OCI-M2 (cell line): ENCODE measurements around the gene NOSTRIN.
"Not testable (repeated sequence)": the region's sequence is repeated elsewhere in the genome, so short reads cannot be mapped to it uniquely, and the experiment has no call there.

ENCODE experiments used
- DNase-seq: peaks from one replicate; lab custom pipeline; 2025; ENCODE audit not compliant: unreplicated experiment; lab: John Stamatoyannopoulos, UW

The NOSTRIN gene, protein sequence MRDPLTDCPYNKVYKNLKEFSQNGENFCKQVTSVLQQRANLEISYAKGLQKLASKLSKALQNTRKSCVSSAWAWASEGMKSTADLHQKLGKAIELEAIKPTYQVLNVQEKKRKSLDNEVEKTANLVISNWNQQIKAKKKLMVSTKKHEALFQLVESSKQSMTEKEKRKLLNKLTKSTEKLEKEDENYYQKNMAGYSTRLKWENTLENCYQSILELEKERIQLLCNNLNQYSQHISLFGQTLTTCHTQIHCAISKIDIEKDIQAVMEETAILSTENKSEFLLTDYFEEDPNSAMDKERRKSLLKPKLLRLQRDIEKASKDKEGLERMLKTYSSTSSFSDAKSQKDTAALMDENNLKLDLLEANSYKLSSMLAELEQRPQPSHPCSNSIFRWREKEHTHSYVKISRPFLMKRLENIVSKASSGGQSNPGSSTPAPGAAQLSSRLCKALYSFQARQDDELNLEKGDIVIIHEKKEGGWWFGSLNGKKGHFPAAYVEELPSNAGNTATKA

DNA sequence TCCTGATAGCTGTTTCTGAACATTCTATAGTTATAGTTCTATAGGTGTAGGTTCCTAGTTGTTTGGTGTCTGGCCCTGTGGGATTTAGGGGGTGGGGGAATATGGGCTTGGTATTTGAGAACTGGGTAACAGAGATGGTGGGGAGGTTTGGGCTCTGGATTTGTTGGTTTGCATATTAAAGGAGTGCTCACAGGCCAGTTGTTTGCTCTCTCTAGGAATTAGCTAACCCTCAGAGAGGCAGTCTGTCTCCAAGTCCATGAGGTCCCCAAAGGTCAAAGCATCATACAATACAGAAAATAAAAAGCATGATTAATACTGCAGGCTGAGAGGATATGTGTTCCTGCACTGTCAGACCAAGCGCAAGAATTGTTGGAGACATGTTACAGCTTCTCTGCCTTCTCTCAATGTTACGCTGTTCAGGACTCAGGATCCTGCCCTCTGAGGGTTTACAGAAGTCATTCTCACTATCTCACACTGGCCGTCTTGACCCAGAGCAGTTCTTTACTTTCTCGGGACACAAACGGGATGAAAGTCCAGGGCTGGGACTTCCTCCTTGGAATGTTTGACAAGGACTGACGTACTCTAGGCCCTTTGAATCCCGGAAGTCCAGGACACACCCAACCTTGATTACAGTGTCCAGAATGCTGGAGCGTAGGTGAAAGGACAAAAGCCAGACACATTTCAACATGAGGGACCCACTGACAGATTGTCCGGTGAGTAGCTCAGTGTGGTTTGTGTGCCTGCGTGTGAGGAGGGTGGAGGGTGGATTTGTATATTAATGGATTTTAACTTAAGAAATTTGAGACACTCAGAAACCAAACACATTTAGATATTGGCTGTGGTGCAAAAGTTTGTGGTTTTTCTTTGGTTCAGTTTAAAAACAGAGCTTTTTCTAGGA lies at the start of gene NOSTRIN:
TSS of gene NOSTRIN (plus strand) at position 677 of the 898 bp plus-strand sequence. CDS start at position 687, 10 bp downstream.
- DNase-seq = peak; percentile 31

- no peak for DNase-seq
Observed at GRCh38 chr2:168753765-168754329, 48.6 kb upstream of the NOSTRIN start.

DNA sequence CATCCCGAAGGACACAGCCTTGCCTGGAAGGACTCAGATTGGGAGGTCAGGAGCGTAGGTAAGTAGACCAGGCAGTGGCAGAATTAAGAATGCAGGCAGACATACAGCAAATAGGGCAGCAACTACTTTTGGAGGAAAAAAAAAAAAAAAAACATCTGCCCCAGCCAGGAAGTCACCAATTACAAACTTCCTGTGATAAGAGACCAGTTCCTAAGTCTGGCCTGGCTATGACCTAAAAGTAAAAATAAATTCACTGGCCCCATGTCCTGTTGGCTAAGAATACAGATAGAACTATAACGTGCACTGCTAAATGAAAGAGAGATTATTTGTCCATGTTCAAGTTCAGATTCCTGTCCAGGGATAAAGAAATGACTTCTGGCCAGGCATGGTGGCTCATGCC lies 45.2 kb upstream of the NOSTRIN start:
- no peak for DNase-seq

DNA sequence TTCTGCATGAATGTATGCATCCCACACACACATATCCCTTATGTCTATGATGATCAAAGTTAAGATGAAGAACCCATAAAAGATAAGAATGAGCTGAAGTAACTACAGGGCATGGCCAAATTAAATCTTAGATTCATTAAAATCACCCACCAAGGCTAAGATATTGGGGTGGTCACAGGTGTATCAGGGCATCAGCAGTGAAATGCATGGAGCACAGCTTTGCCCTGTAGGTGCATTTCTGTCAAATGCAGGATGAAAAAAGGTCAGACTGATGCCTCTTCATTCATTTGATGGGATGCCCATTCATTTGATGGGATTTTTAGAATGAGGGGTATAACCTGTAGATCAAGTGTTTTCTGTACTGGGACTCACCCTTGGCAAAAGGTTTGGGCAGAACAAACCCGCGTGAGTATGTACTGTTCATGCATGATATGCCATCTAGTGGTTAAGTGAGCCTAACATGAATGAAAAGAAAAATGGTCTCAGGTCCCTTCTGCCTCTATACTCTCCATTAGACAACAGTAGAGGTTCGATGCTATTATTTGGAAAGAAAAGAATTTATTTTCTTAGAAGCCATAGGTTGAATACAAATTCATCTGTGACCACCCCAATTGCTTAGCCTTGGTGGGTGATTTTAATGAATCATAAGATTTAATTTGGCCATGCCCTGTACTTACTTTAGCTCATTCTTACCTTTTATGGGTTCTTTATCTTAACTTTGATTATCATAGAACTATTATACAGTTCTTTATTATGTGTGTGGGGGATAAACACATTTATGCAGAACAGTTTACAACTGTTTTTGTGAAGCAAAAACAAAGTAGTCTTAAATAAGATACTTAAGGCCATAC lies 43.2 kb upstream of the NOSTRIN start:
- no peak for DNase-seq

DNA sequence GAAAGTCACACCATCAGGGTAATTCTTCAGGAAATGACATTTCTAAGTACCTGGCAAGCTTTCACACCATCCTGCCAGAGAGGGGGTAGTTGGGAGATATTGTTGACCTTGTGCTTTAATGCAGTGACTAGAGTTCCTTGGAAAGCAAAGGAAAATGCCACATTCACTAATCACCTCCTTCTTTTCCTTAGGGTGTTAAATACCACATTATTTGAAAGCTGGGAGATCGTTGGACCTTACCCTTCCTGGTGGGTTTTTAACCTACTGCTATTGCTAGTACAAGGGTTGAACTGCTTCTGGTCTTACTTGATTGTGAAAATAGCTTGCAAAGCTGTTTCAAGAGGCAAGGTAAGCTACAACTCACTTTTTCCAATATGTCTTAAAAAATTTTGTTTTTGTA lies 37.0 kb upstream of the NOSTRIN start:
- DNase-seq = no peak

- no peak for DNase-seq
Observed at GRCh38 chr2:168766600-168766999, 35.8 kb upstream of the NOSTRIN start.

GRCh38 chr2:168767258-168767657 lies 35.2 kb upstream of the NOSTRIN start:
- no peak for DNase-seq

DNA sequence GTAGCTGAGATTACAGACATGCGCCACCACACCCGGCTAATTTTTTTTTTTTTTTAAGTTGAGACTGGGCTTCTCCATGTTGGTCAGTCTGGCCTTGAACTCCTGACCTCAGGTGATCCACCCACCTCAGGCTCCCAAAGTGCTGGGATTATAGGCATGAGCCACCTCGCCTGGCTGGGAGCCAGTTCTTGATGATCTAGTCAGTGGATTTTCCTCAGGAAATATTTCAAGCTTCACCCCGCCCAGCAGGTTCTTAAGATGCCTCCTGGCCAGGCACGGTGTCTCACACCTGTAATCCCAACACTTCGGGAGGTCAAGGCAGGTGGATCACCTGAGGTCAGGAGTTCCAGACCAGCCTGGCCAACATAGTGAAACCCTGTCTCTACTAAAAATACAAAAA lies 34.1 kb upstream of the NOSTRIN start:
- DNase-seq = not testable (repeated sequence)

DNA sequence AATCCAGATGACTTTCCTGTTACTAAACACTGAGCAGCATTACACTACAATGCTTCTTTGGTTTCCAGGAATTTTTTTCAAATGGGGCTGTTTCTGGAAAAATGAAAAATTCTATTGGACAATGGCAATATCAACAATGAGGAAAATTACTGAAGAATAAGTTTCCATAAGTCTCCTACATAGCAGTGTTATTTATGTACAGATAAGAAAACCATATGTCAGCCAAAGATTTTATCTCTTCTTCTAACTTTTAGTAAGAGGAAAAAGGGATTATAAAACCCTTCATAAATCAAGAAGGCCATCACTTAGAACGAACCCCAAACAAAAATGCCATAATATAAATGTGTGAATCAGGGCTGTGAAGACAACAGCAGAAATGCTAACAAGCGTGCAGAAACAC lies 31.6 kb upstream of the NOSTRIN start:
- DNase-seq = no peak

DNA sequence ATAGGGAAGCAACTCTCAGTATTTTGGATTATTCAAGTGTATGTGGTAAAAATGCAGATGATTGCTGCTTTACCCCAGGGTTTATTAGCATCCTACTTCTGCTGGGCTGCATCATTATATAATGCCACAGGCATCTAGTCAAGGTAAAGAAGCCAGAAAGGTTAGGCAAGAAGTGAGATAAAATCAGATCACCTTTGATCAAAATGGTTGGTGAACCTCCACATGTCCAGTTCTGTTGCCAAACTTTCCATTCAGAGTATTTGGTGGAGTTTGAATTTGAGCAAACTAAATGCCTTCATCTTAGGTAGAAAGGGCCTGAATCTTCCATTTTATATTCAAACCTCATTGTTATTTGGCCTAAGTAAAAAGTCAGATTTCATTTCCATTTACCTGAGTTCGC lies 29.7 kb upstream of the NOSTRIN start:
- DNase-seq = no peak

DNA sequence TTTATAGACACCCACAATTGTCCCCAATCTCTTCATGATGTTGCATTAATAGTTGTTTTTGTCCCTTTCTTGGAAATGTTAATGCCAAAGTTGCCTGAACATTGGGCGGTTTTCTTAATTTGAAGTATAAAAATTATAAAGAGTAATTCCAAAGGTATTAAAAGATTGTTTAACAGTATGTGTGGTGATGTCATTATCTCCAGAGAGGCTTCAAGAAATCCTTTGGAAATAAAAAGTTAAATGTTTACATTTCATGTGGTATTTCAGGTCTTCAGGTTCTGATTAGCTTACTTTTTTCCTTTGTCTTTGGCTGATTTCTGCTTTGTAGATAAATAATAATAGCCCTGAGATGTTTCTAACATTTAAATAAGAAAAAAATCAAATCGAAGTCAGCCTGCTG lies 29.3 kb upstream of the NOSTRIN start:
- no peak for DNase-seq

DNA sequence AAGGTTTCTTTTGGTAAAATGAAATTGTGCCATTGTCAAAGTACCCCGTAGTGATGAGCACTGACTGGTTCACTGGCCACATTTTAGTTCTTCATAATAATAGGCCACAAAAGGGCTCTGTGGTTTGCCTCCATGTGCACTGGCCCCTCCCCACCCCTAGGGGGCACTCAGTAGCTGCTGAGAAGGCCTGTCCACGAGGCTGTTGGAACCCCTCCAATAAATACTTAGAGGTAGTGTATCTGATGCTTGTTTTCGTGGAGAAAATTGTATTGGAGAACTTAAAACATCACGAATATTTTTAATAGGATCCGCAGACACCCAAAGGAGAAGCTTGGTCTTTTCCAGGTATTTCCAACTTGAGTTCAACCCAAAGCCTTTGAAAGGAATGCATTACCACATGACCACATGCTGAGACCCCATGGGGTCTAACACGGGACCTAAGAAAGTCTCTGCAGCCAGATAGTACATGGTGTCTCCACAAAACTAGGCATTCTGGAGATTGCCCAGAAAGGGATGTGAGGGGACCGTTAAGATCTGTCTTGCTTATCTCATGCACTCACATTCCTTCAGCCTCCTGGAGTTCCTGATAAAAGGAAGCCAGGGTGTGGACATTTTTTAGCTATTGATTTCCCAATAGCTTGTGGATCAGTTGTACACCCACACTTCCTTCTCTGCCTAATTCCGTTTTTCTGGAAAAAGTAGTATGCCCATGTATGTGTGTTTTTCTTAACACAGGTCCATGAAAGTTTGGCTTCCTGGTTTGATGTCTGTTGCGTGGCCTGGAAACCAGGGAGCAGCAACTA lies 28.5 kb upstream of the NOSTRIN start:
- peak; percentile 89 for DNase-seq

- no peak for DNase-seq
Observed at GRCh38 chr2:168775837-168776236, 26.6 kb upstream of the NOSTRIN start.

GRCh38 chr2:168780669-168781071 lies 21.8 kb upstream of the NOSTRIN start:
- no peak for DNase-seq

DNA sequence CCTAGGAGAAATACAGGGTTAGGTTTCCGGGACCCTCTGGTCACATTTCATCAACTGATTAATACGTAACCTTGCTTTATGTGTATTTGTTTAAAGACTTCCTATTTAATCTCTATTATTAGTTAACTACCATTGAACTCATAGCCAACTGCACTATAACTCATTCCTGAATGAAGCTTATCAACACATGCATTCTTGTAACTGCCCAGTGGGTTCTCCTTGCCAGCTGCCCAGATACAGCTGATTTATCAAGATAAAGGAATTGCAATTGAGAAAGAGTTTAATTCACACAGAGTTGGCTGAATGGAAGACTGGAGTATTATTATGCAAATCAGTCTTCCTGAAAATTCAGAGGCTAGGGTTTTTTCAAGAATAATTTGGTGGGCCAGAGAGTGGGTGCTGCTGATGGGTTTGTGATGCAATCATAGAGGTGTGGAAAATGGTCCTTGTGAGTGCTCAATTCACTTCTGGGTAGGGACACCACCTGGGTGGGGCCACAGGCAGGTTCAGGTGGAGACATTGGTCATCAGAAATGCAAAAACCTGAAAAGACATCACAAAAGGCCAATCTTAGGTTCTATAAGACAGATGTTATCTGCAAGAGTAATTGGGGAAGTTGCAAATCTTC lies 21.1 kb upstream of the NOSTRIN start:
- DNase-seq = no peak

- no peak for DNase-seq
Observed at GRCh38 chr2:168782271-168782670, 20.2 kb upstream of the NOSTRIN start.

- no peak for DNase-seq
Observed at GRCh38 chr2:168784993-168785392, 17.4 kb upstream of the NOSTRIN start.

DNA sequence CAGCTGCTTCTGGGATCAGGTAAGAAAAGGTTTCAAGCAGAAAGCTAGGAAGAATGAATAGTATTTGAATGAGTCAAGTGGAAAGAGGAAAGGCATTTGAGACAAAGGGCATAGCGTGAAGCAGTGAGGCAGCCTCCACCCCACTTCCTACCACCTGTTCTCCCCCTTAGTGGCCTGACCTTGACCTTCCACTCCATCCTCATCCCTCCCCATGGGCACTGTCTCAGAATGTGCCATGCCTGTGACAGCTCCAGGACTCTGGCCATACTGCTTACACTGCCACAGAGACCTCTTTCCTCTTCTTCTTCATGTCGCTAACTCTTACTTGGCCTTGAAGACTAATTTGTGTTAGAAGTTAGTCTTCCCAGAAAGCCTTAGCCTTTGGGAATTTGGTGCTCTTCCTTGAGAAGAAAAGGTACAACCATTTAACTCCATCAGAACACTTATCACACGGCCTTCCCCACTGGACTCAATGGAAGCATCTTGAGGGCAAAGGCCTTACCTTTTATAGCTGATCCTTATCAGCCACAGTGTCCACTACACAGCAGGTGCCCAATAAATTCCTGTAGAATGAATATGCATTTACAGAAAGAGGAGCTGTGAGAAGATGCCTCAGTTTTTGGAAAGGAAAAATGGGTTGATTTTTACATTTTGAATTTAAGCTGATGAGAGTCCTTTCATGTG lies 15.2 kb upstream of the NOSTRIN start:
- DNase-seq = no peak
